ENCODE results near the gene SELENOF. TPM values are rescaled to one million over a fixed set of nuclear protein-coding genes. Genes with fewer than 3 reads are reported as not detected.
A peak's percentile ranks its signal among the peaks of the same experiment; 100 is the strongest.

Gene SELENOF
- total RNA-seq, 1 experiment from 2014 or later = 175 TPM

DNA sequence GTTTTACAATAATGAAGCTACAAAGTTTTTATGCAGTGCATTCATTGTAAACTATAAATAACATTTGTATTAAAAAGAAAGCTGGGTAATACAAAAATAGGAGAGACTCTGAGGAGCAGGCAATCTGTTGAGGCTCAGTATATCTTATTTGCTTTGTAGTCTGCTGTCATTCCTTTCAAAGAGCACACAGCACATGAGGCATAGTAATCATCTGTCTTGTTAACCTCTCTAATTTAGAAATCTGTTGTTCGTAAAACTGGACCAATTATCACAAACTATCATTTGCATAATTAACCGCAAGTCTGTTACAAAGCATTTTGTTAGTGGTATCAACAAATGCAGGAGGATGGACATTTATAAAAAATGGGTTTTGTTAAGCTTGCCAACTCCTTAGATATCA, 51.0 kb downstream of the SELENOF start:
- Histone ChIP-seq H3K27ac (ENCODE audit: low read depth, low read length) (no peak overlapping the region), H3K79me2 (ENCODE audit: insufficient read depth, low read length) (peaks cover 21% of the 10 kb centered on the region), H4K20me1 (ENCODE audit: insufficient read depth) (peaks cover 3% of the 10 kb centered on the region; the same call in 1 of the 2 replicates), H3K36me3 (ENCODE audit: control insufficient read depth in 1 of 2, insufficient read depth in 2 of 2, low read length in 2 of 2) (no peaks in the 10 kb centered on the region), H3K27me3 (ENCODE audit: insufficient read depth, low read length) (no peaks in the 10 kb centered on the region), H3K9me2 (ENCODE audit: insufficient read depth) (no peaks in the 10 kb centered on the region), H3K4me3 (replicated peaks in 1 of 2; ENCODE audit: low read depth in 1 of 2, low read length in 2 of 2) (no peak overlapping the region), H3K9me3 (ENCODE audit: control insufficient read depth in 1 of 2, insufficient read depth in 1 of 2, low read depth in 1 of 2, low read length in 2 of 2) (no peaks in the 10 kb centered on the region), H3K9ac (ENCODE audit: low read length) (no peak overlapping the region), H3K4me1 (ENCODE audit: control insufficient read depth in 1 of 2, insufficient read depth in 2 of 2, low read length in 2 of 2) (no peaks in the 10 kb centered on the region), H3K4me2 (ENCODE audit: low read length) (no peak overlapping the region), H2AFZ (ENCODE audit: low read depth, low read length, poor library complexity, severe bottlenecking) (no peak overlapping the region)
- ChIA-PET POLR2A (no interaction called here), RAD21 (ENCODE audit: low non-redundant PET in 1 of 2, low total read pairs in 2 of 2, uncharacterized antibody in 2 of 2, unreplicated experiment in 2 of 2) (no interaction called here), CTCF (no interaction called here)
- TSS peak; percentile 77 for BruUV-seq (replicated peaks)
- ATAC-seq (no peak), DNase-seq (ENCODE audit: low read depth, low spot score) (no peak)
- TF ChIP-seq EZH2 (IDR thresholded peaks at IDR 0.05) = no peak
- TF ChIP-seq ZNF274 (IDR thresholded peaks at IDR 0.05; ENCODE audit: low read depth, low read length) = no peak
- TF ChIP-seq TCF7L2 (IDR thresholded peaks at IDR 0.05; ENCODE audit: borderline replicate concordance, extremely low read depth, insufficient read depth, insufficient read length) = no peak
- no peak for TF ChIP-seq SP1 (IDR thresholded peaks at IDR 0.05; ENCODE audit: low read depth)
- no peak for TF ChIP-seq SRF (IDR thresholded peaks at IDR 0.05; ENCODE audit: low read depth)
- no peak for TF ChIP-seq ELF1 (IDR thresholded peaks at IDR 0.05; ENCODE audit: borderline replicate concordance, low read depth)
- no peak for TF ChIP-seq FOSL1 (IDR thresholded peaks at IDR 0.05; ENCODE audit: low read depth)
- no peak for TF ChIP-seq POLR2AphosphoS5 (IDR thresholded peaks at IDR 0.05; ENCODE audit: low read depth, low read length)
- TF ChIP-seq YY1 (IDR thresholded peaks at IDR 0.05; ENCODE audit: extremely low read depth, insufficient replicate concordance, low read depth, low read length) = no peak
- no peak for TF ChIP-seq REST (IDR thresholded peaks at IDR 0.05; ENCODE audit: low read depth)
- TF ChIP-seq, protein P1, sequence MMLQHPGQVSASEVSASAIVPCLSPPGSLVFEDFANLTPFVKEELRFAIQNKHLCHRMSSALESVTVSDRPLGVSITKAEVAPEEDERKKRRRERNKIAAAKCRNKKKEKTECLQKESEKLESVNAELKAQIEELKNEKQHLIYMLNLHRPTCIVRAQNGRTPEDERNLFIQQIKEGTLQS (IDR thresholded peaks at IDR 0.05) = no peak
- no peak for TF ChIP-seq ZBTB33 (IDR thresholded peaks at IDR 0.05; ENCODE audit: extremely low read depth, insufficient replicate concordance, low read length)
- no peak for TF ChIP-seq CEBPB (IDR thresholded peaks at IDR 0.05; ENCODE audit: low read depth)
- TF ChIP-seq, protein P2, sequence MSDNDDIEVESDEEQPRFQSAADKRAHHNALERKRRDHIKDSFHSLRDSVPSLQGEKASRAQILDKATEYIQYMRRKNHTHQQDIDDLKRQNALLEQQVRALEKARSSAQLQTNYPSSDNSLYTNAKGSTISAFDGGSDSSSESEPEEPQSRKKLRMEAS (IDR thresholded peaks at IDR 0.05) = no peak
- TF ChIP-seq RAD21 (IDR thresholded peaks at IDR 0.05; ENCODE audit: low read depth) = no peak
- no peak for TF ChIP-seq EGR1 (IDR thresholded peaks at IDR 0.05; ENCODE audit: low read depth)
- TF ChIP-seq CBX3 (IDR thresholded peaks at IDR 0.05; ENCODE audit: low read depth) = no peak
- TF ChIP-seq ZFX (IDR thresholded peaks at IDR 0.05) = no peak
- intact Hi-C loops (cut with micrococcal nuclease) = no loop called here
